HEK293 (cell line): ENCODE measurements around the gene RNASEH1.

ENCODE experiments used
- MYNN ChIP-seq: fragments of 450-650 bp; formaldehyde crosslinking; IDR thresholded peaks from 2 replicates; pipeline ENCODE4 v1.5.1; 2016; ENCODE audit warnings: missing biosample characterization, missing genetic modification characterization, borderline replicate concordance
- SP2 ChIP-seq: fragments of 450-650 bp; formaldehyde crosslinking; IDR thresholded peaks from 2 replicates; pipeline ENCODE4 v1.5.1; 2016; ENCODE audit warnings: missing biosample characterization, missing genetic modification characterization
- YY1 ChIP-seq: fragments of 450-650 bp; formaldehyde crosslinking; IDR thresholded peaks from 2 replicates; pipeline ENCODE4 v1.5.1; 2018; ENCODE audit warnings: missing biosample characterization, missing genetic modification characterization
- ZEB2 ChIP-seq: fragments of 450-650 bp; formaldehyde crosslinking; IDR thresholded peaks from 2 replicates; pipeline ENCODE4 v1.5.1; 2016; ENCODE audit warnings: missing biosample characterization, missing genetic modification characterization
- ZNF10 ChIP-seq: fragments of 450-650 bp; formaldehyde crosslinking; IDR thresholded peaks from 2 replicates; pipeline ENCODE4 v1.5.1; 2017; ENCODE audit warnings: missing biosample characterization, missing genetic modification characterization
- ZNF121 ChIP-seq: fragments of 450-650 bp; formaldehyde crosslinking; IDR thresholded peaks from 2 replicates; pipeline ENCODE4 v1.5.1; 2016; ENCODE audit warnings: missing biosample characterization, missing genetic modification characterization
- ZNF133 ChIP-seq: fragments of 450-650 bp; formaldehyde crosslinking; IDR thresholded peaks from 2 replicates; pipeline ENCODE4 v1.5.1; 2016; ENCODE audit warnings: missing biosample characterization, missing genetic modification characterization
- ZNF211 ChIP-seq: fragments of 450-650 bp; formaldehyde crosslinking; IDR thresholded peaks from 2 replicates; pipeline ENCODE4 v1.5.1; 2016; ENCODE audit warnings: low read depth, missing biosample characterization, missing genetic modification characterization
- ZNF239 ChIP-seq: fragments of 450-650 bp; formaldehyde crosslinking; IDR thresholded peaks from 2 replicates; pipeline ENCODE4 v1.5.1; 2016; ENCODE audit warnings: missing biosample characterization, missing genetic modification characterization
- ZNF274 ChIP-seq, 2 experiments: fragments of 200-500 bp in 1 of 2; fragments of 450-650 bp in 1 of 2; sonication (Bioruptor generic) in 1 of 2; formaldehyde crosslinking in 1 of 2; IDR thresholded peaks; 2 replicates each; pipeline versions ENCODE4 v1.5.1 to v1.6.1; 2014 to 2016; ENCODE audit warnings: borderline replicate concordance in 1 of 2, inconsistent platforms in 1 of 2, low read length in 1 of 2, missing biosample characterization in 1 of 2, missing genetic modification characterization in 1 of 2
- ZNF501 ChIP-seq: fragments of 450-650 bp; formaldehyde crosslinking; IDR thresholded peaks from 2 replicates; pipeline ENCODE4 v1.5.1; 2016; ENCODE audit warnings: missing biosample characterization, missing genetic modification characterization
- TF ChIP-seq, protein P1 (sequence below): fragments of 450-650 bp; formaldehyde crosslinking; IDR thresholded peaks from 2 replicates; pipeline ENCODE4 v1.5.1; 2016; ENCODE audit warnings: missing biosample characterization, missing genetic modification characterization
- TF ChIP-seq, protein P2 (sequence below): fragments of 450-650 bp; formaldehyde crosslinking; IDR thresholded peaks from 2 replicates; pipeline ENCODE4 v1.5.1; 2016; ENCODE audit warnings: missing biosample characterization, missing genetic modification characterization
- TF ChIP-seq, protein P3 (sequence below): fragments of 450-650 bp; formaldehyde crosslinking; IDR thresholded peaks from 2 replicates; pipeline ENCODE4 v1.5.1; 2016; ENCODE audit warnings: missing biosample characterization, missing genetic modification characterization

- TF ChIP-seq, protein P1, sequence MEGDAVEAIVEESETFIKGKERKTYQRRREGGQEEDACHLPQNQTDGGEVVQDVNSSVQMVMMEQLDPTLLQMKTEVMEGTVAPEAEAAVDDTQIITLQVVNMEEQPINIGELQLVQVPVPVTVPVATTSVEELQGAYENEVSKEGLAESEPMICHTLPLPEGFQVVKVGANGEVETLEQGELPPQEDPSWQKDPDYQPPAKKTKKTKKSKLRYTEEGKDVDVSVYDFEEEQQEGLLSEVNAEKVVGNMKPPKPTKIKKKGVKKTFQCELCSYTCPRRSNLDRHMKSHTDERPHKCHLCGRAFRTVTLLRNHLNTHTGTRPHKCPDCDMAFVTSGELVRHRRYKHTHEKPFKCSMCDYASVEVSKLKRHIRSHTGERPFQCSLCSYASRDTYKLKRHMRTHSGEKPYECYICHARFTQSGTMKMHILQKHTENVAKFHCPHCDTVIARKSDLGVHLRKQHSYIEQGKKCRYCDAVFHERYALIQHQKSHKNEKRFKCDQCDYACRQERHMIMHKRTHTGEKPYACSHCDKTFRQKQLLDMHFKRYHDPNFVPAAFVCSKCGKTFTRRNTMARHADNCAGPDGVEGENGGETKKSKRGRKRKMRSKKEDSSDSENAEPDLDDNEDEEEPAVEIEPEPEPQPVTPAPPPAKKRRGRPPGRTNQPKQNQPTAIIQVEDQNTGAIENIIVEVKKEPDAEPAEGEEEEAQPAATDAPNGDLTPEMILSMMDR (tag by site-specific recombination) = no peak
- TF ChIP-seq, protein P2, sequence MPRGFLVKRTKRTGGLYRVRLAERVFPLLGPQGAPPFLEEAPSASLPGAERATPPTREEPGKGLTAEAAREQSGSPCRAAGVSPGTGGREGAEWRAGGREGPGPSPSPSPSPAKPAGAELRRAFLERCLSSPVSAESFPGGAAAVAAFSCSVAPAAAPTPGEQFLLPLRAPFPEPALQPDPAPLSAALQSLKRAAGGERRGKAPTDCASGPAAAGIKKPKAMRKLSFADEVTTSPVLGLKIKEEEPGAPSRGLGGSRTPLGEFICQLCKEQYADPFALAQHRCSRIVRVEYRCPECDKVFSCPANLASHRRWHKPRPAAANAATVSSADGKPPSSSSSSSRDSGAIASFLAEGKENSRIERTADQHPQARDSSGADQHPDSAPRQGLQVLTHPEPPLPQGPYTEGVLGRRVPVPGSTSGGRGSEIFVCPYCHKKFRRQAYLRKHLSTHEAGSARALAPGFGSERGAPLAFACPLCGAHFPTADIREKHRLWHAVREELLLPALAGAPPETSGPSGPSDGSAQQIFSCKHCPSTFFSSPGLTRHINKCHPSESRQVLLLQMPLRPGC (tag by site-specific recombination) = no peak
- TF ChIP-seq ZNF121 = no peak
- no peak for TF ChIP-seq ZNF10
- TF ChIP-seq ZNF239 (tag by site-specific recombination) = no peak
- TF ChIP-seq SP2 = no peak
- no peak for TF ChIP-seq ZNF501 (tag by site-specific recombination)
- TF ChIP-seq, protein P3, sequence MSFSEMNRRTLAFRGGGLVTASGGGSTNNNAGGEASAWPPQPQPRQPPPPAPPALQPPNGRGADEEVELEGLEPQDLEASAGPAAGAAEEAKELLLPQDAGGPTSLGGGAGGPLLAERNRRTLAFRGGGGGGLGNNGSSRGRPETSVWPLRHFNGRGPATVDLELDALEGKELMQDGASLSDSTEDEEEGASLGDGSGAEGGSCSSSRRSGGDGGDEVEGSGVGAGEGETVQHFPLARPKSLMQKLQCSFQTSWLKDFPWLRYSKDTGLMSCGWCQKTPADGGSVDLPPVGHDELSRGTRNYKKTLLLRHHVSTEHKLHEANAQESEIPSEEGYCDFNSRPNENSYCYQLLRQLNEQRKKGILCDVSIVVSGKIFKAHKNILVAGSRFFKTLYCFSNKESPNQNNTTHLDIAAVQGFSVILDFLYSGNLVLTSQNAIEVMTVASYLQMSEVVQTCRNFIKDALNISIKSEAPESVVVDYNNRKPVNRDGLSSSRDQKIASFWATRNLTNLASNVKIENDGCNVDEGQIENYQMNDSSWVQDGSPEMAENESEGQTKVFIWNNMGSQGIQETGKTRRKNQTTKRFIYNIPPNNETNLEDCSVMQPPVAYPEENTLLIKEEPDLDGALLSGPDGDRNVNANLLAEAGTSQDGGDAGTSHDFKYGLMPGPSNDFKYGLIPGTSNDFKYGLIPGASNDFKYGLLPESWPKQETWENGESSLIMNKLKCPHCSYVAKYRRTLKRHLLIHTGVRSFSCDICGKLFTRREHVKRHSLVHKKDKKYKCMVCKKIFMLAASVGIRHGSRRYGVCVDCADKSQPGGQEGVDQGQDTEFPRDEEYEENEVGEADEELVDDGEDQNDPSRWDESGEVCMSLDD (tag by site-specific recombination) = no peak
- TF ChIP-seq ZNF274 (IDR thresholded peaks at IDR 0.05; ENCODE audit: low read length) = no peak
- no peak for TF ChIP-seq ZNF274 (tag by site-specific recombination; IDR thresholded peaks at IDR 0.05; ENCODE audit: borderline replicate concordance)
- no peak for TF ChIP-seq YY1 (tag by site-specific recombination)
- TF ChIP-seq ZNF211 (tag by site-specific recombination) = no peak
- TF ChIP-seq ZEB2 (tag by site-specific recombination) = no peak
- no peak for TF ChIP-seq MYNN
- no peak for TF ChIP-seq ZNF133
These were observed 34.5 kb downstream of the RNASEH1 start for GRCh38 chr2:3523551-3524041.
